ENCODE data around the gene C10orf53.

DNA sequence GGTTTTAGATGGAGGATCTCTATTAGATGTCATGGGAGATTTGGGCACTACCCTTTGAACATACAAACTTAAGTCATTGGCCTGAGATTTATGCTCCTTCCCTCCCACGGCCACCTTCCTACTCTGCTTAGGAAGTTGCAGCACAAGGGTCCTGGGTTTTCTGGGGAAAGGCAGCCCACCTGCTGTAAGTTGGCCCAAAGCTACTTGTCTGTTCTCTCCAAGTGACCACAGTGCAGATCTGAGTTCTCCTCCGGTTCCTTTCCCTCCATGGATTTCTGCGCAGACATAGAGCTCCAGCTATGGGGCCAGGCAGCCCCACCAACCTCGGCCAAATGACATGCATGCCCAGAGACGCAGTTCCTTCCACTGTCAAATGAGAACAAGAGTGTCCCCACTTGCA is 12.8 kb upstream of the C10orf53 start:
- TF ChIP-seq EZH2phosphoT487 (IDR thresholded peaks at IDR 0.05) (no peak), EZH2 (IDR thresholded peaks at IDR 0.05) (no peak)
- TF ChIP-seq, protein P1, sequence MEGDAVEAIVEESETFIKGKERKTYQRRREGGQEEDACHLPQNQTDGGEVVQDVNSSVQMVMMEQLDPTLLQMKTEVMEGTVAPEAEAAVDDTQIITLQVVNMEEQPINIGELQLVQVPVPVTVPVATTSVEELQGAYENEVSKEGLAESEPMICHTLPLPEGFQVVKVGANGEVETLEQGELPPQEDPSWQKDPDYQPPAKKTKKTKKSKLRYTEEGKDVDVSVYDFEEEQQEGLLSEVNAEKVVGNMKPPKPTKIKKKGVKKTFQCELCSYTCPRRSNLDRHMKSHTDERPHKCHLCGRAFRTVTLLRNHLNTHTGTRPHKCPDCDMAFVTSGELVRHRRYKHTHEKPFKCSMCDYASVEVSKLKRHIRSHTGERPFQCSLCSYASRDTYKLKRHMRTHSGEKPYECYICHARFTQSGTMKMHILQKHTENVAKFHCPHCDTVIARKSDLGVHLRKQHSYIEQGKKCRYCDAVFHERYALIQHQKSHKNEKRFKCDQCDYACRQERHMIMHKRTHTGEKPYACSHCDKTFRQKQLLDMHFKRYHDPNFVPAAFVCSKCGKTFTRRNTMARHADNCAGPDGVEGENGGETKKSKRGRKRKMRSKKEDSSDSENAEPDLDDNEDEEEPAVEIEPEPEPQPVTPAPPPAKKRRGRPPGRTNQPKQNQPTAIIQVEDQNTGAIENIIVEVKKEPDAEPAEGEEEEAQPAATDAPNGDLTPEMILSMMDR (IDR thresholded peaks at IDR 0.05): no peak
